Measurements from ENCODE around the gene SNX32. TPM values are rescaled to one million over a fixed set of nuclear protein-coding genes. Genes with fewer than 3 reads are reported as not detected.

The SNX32 gene
- total RNA-seq, 3 donors from 2014 or later (not counting 1 experiment from before 2014, with no cell fraction given): 0.31 to 2.0 (median 0.54) TPM

GRCh38 chr11:65885808-65886536, 52.2 kb downstream of the SNX32 start:
- H3K27me3 Mint-ChIP-seq (ENCODE audit: low read depth in 2 of 2): no peaks in the 10 kb centered on the region
- DNase-seq (no peak), ATAC-seq (no peak)
- H3K4me1 ChIP-seq (ENCODE audit: control insufficient read depth, insufficient read depth, low read length): peaks cover 69% of the 10 kb centered on the region
- H3K4me3 ChIP-seq (ENCODE audit: low read length): no peak overlapping the region
- intact Hi-C loops (cut with micrococcal nuclease): no loop called here
- no peaks in the 10 kb centered on the region for H3K27me3 ChIP-seq (ENCODE audit: control insufficient read depth, insufficient read depth, low read length)
- no peak for TF ChIP-seq CTCF (IDR thresholded peaks at IDR 0.05)
- H3K27ac Mint-ChIP-seq: peak overlapping the region; percentile 78 to 96
- no peaks in the 10 kb centered on the region for H3K9me3 ChIP-seq (ENCODE audit: control insufficient read depth, insufficient read depth, low read length)
- no peaks in the 10 kb centered on the region for H3K36me3 Mint-ChIP-seq
- WGBS (ENCODE audit: insufficient coverage): 91% methylated on average over 7 of the region's 12 CpGs
- H3K9me3 Mint-ChIP-seq: no peaks in the 10 kb centered on the region
- H3K36me3 ChIP-seq (ENCODE audit: control insufficient read depth, insufficient read depth, low read length): peaks cover 34% of the 10 kb centered on the region
- peak overlapping the region; percentile 88 for H3K4me3 Mint-ChIP-seq
- peaks cover 57 to 73% of the 10 kb centered on the region in 2 donors for H3K4me1 Mint-ChIP-seq
- H3K27ac ChIP-seq (ENCODE audit: low read length): no peak overlapping the region

- H3K4me1 ChIP-seq (ENCODE audit: control insufficient read depth, insufficient read depth, low read length): peaks cover 68% of the 10 kb centered on the region
- H3K9me3 ChIP-seq (ENCODE audit: control insufficient read depth, insufficient read depth, low read length): no peaks in the 10 kb centered on the region
- no peak for ATAC-seq
- intact Hi-C loops (cut with micrococcal nuclease): no loop called here
- DNase-seq: no peak
- peaks cover 28% of the 10 kb centered on the region for H3K36me3 ChIP-seq (ENCODE audit: control insufficient read depth, insufficient read depth, low read length)
- Mint-ChIP-seq H3K27me3 (ENCODE audit: low read depth in 2 of 2) (no peaks in the 10 kb centered on the region), H3K27ac (peak overlapping the region; percentile 88 to 96), H3K9me3 (no peaks in the 10 kb centered on the region), H3K4me3 (peak overlapping the region; percentile 88), H3K36me3 (no peaks in the 10 kb centered on the region), H3K4me1 (peaks cover 48 to 67% of the 10 kb centered on the region in 2 donors)
- WGBS (ENCODE audit: insufficient coverage): 91% methylated on average over 14 of the region's 14 CpGs
- H3K4me3 ChIP-seq (ENCODE audit: low read length): no peak overlapping the region
- TF ChIP-seq CTCF (IDR thresholded peaks at IDR 0.05): no peak
- H3K27me3 ChIP-seq (ENCODE audit: control insufficient read depth, insufficient read depth, low read length): no peaks in the 10 kb centered on the region
- H3K27ac ChIP-seq (ENCODE audit: low read length): peak overlapping the region; percentile 97
These were observed 53.3 kb downstream of the SNX32 start for GRCh38 chr11:65886826-65887722.

GRCh38 chr11:65887723-65888162, 54.0 kb downstream of the SNX32 start:
- intact Hi-C loops (cut with micrococcal nuclease): no loop called here
- Histone ChIP-seq H3K4me3 (ENCODE audit: low read length) (peak overlapping the region; percentile 72), H3K27ac (ENCODE audit: low read length) (peak overlapping the region; percentile 97), H3K4me1 (ENCODE audit: control insufficient read depth, insufficient read depth, low read length) (peaks cover 68% of the 10 kb centered on the region), H3K36me3 (ENCODE audit: control insufficient read depth, insufficient read depth, low read length) (peaks cover 22% of the 10 kb centered on the region), H3K27me3 (ENCODE audit: control insufficient read depth, insufficient read depth, low read length) (no peaks in the 10 kb centered on the region), H3K9me3 (ENCODE audit: control insufficient read depth, insufficient read depth, low read length) (no peaks in the 10 kb centered on the region)
- H3K27me3 Mint-ChIP-seq (ENCODE audit: low read depth in 2 of 2): no peaks in the 10 kb centered on the region
- WGBS (ENCODE audit: insufficient coverage): 8% methylated on average over 23 of the region's 23 CpGs
- no peaks in the 10 kb centered on the region for H3K9me3 Mint-ChIP-seq
- ATAC-seq: no peak
- DNase-seq: no peak
- TF ChIP-seq CTCF (IDR thresholded peaks at IDR 0.05): no peak
- peaks cover 54 to 68% of the 10 kb centered on the region in 2 donors for H3K4me1 Mint-ChIP-seq
- peak overlapping the region; percentile 88 for H3K4me3 Mint-ChIP-seq
- H3K36me3 Mint-ChIP-seq: no peaks in the 10 kb centered on the region
- peak overlapping the region; percentile 88 to 96 for H3K27ac Mint-ChIP-seq

All from natural killer cell (primary cell).